Measurements from ENCODE around the gene UPK3BL2. TPM values are rescaled to one million over a fixed set of nuclear protein-coding genes. Genes with fewer than 3 reads are reported as not detected.
"Not testable (repeated sequence)": the region's sequence is repeated elsewhere in the genome, so short reads cannot be mapped to it uniquely, and the experiment has no call there.

The UPK3BL2 gene
- total and polyA plus RNA-seq, 2 of the 4 experiments (the other 2 are of a cell fraction): 0.18 to 5.7 TPM

DNA sequence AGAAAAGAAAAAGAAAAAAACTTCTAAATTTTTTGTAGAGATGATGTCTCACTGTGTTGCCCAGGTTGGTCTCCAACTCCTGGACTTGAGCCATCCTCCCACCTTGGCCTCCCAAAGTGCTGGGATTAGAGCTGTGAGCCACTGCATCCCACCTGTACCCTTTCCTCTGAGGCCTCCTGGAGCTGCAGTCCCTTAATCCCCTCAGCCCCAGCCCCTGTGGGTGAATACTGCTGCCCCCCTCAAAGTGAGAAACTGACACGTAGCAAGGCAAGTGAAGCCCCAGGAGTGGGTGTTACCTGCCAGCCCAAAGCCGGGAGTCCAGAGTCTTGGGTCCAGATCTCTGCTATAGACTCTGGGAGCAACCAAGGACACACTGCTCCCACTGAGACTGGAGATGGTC is 18.7 kb downstream of the UPK3BL2 start:
- H2AFZ ChIP-seq (replicated peaks; ENCODE audit: low read length, poor library complexity); H3K9ac ChIP-seq (ENCODE audit: low read depth, low read length); H4K91ac ChIP-seq (ENCODE audit: insufficient read depth, low read depth, low read length); H2BK5ac ChIP-seq (ENCODE audit: low read depth, low read length, poor library complexity, severe bottlenecking); H3K27ac ChIP-seq (ENCODE audit: insufficient read depth, low read length); H4K8ac ChIP-seq (ENCODE audit: low read depth in 2 of 2, low read length in 2 of 2); CTCF ChIA-PET; H3K56ac ChIP-seq (ENCODE audit: extremely low read depth, insufficient read depth, low read length); H4K5ac ChIP-seq (ENCODE audit: low read depth, low read length); H3K18ac ChIP-seq (ENCODE audit: low read depth, low read length); in situ Hi-C loops (cut with MboI; ENCODE audit: low sequenced_read_pairs); POLR2A ChIA-PET (ENCODE audit: unreplicated experiment); H3K4ac ChIP-seq (ENCODE audit: low read depth, low read length); H3K79me1 ChIP-seq (ENCODE audit: low read depth in 1 of 2, low read length in 2 of 2); intact Hi-C loops (cut with micrococcal nuclease); H2BK15ac ChIP-seq (ENCODE audit: low read depth, low read length); H4K20me1 ChIP-seq (ENCODE audit: insufficient read depth, low read length); BruUV-seq (replicated peaks); DNase-seq; ATAC-seq (ENCODE audit: low read depth); H3K4me3 ChIP-seq (ENCODE audit: insufficient read depth, low read depth, low read length); H3K9me3 ChIP-seq (ENCODE audit: control insufficient read depth, insufficient read depth, low read length); H2BK20ac ChIP-seq (ENCODE audit: low read depth, low read length); H2AK5ac ChIP-seq (ENCODE audit: low read depth, low read length); dilution Hi-C loops (cut with HindIII; ENCODE audit: low sequenced_read_pairs, unreplicated experiment); H3K23ac ChIP-seq (ENCODE audit: low read depth, low read length); H3K9me1 ChIP-seq (ENCODE audit: insufficient read depth, low read length); H2BK120ac ChIP-seq (ENCODE audit: low read depth, low read length); H3K36me3 ChIP-seq (ENCODE audit: control insufficient read depth, insufficient read depth, low read length); H3K4me1 ChIP-seq (ENCODE audit: control insufficient read depth, insufficient read depth, low read length); H3K14ac ChIP-seq (replicated peaks; ENCODE audit: low read depth, low read length); H3K27me3 ChIP-seq (ENCODE audit: control insufficient read depth, insufficient read depth, low read length); H2AK9ac ChIP-seq (replicated peaks; ENCODE audit: low read depth, low read length, poor library complexity); H3K4me2 ChIP-seq (ENCODE audit: low read depth, low read length): not testable (repeated sequence)
- no CpG with 5 or more reads among the region's 2 CpGs for WGBS, 2 experiments (ENCODE audit: extremely low coverage in 2 of 2, insufficient read length in 1 of 2)

DNA sequence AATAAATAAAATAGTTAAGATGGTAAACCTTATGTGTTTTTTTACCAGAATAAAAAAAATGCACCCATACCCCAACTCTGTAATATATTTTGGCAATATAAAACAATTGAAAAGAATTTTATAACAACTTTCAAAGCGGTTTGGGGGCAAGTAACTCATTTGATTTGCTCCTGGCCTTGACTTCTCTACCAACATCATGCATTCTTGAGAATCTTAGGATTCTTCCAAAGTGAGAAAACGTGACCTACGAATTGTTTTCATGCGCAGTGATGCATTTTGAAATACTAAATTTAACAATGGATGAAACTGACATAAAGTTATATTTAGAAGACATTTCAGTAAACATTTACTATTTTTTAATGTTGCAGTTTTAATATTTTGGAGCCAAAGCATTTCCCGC is 22.7 kb downstream of the UPK3BL2 start:
- H3K4me1 ChIP-seq (ENCODE audit: control insufficient read depth, insufficient read depth, low read length); ATAC-seq (ENCODE audit: low read depth); H2BK120ac ChIP-seq (ENCODE audit: low read depth, low read length); H2BK15ac ChIP-seq (ENCODE audit: low read depth, low read length); H4K91ac ChIP-seq (ENCODE audit: insufficient read depth, low read depth, low read length); H3K56ac ChIP-seq (ENCODE audit: extremely low read depth, insufficient read depth, low read length); H3K9ac ChIP-seq (ENCODE audit: low read depth, low read length); POLR2A ChIA-PET (ENCODE audit: unreplicated experiment); H4K5ac ChIP-seq (ENCODE audit: low read depth, low read length); H2BK5ac ChIP-seq (ENCODE audit: low read depth, low read length, poor library complexity, severe bottlenecking); H3K27ac ChIP-seq (ENCODE audit: insufficient read depth, low read length); H3K27me3 ChIP-seq (ENCODE audit: control insufficient read depth, insufficient read depth, low read length); H3K18ac ChIP-seq (ENCODE audit: low read depth, low read length); H3K4me2 ChIP-seq (ENCODE audit: low read depth, low read length); H3K79me1 ChIP-seq (ENCODE audit: low read depth in 1 of 2, low read length in 2 of 2); BruUV-seq (replicated peaks); H2AK5ac ChIP-seq (ENCODE audit: low read depth, low read length); dilution Hi-C loops (cut with HindIII; ENCODE audit: low sequenced_read_pairs, unreplicated experiment); H3K9me1 ChIP-seq (ENCODE audit: insufficient read depth, low read length); CTCF ChIA-PET; H2AK9ac ChIP-seq (replicated peaks; ENCODE audit: low read depth, low read length, poor library complexity); H3K36me3 ChIP-seq (ENCODE audit: control insufficient read depth, insufficient read depth, low read length); H3K4me3 ChIP-seq (ENCODE audit: insufficient read depth, low read depth, low read length); H2BK20ac ChIP-seq (ENCODE audit: low read depth, low read length); H3K23ac ChIP-seq (ENCODE audit: low read depth, low read length); H3K14ac ChIP-seq (replicated peaks; ENCODE audit: low read depth, low read length); H4K8ac ChIP-seq (ENCODE audit: low read depth in 2 of 2, low read length in 2 of 2); intact Hi-C loops (cut with micrococcal nuclease); H3K4ac ChIP-seq (ENCODE audit: low read depth, low read length); H3K9me3 ChIP-seq (ENCODE audit: control insufficient read depth, insufficient read depth, low read length); DNase-seq; in situ Hi-C loops (cut with MboI; ENCODE audit: low sequenced_read_pairs); H2AFZ ChIP-seq (replicated peaks; ENCODE audit: low read length, poor library complexity); H4K20me1 ChIP-seq (ENCODE audit: insufficient read depth, low read length): not testable (repeated sequence)
- WGBS, 2 experiments (ENCODE audit: extremely low coverage in 2 of 2, insufficient read length in 1 of 2): no CpG with 5 or more reads among the region's 5 CpGs
